MM.1S (cell line): ENCODE measurements around the gene DHRS11.

Experiments used
- CTCF ChIP-seq: fragments of 300-600 bp; sonication (generic); IDR thresholded peaks from 2 replicates; pipeline ENCODE4 v1.5.1; 2016; ENCODE audit warnings: antibody characterized with exemption, low read length, mixed read lengths
- EZH2 ChIP-seq: fragments of 300-600 bp; sonication (generic); optimal IDR thresholded peaks from 2 replicates; pipeline ENCODE3; 2017; ENCODE audit warnings: low read depth, mild to moderate bottlenecking, antibody characterized with exemption, low read length, mixed read lengths
- EZH2phosphoT487 ChIP-seq: fragments of 300-600 bp; sonication (generic); IDR thresholded peaks from 2 replicates; pipeline ENCODE4 v1.6.1; 2018; ENCODE audit warnings: antibody characterized with exemption, low read length

- no peak for TF ChIP-seq CTCF
- TF ChIP-seq EZH2, result no peak
- no peak for TF ChIP-seq EZH2phosphoT487
Measured at GRCh38 chr17:36611345-36612072, 19.8 kb downstream of the DHRS11 start.
